ENCODE measurements around the gene KIF1B. TPM values are rescaled to one million over a fixed set of nuclear protein-coding genes. Genes with fewer than 3 reads are reported as not detected.
"Not testable (repeated sequence)": the region's sequence is repeated elsewhere in the genome, so short reads cannot be mapped to it uniquely, and the experiment has no call there.

KIF1B gene
- total RNA-seq, 4 donors from 2014 or later: 46.0 to 88.0 (median 51.2) TPM

GRCh38 chr1:10361515-10361914 is 151.1 kb downstream of the KIF1B start:
- Histone ChIP-seq H3K4me3 (no peak overlapping the region), H3K9me3 (no peaks in the 10 kb centered on the region), H3K4me1 (no peaks in the 10 kb centered on the region), H3K27me3 (no peaks in the 10 kb centered on the region), H3K27ac (no peak overlapping the region), H3K36me3 (peaks cover 61% of the 10 kb centered on the region)
- TF ChIP-seq POLR2A (IDR thresholded peaks at IDR 0.05) (no peak), POLR2AphosphoS5 (IDR thresholded peaks at IDR 0.05) (no peak), EP300 (IDR thresholded peaks at IDR 0.05) (no peak), CTCF (IDR thresholded peaks at IDR 0.05) (no peak)
- DNase-seq (ENCODE audit: low spot score in 2 of 2): no peak
- WGBS: 94% methylated on average over 10 of the region's 10 CpGs

- TF ChIP-seq POLR2A (IDR thresholded peaks at IDR 0.05): no peak
- no peak overlapping the region for H3K4me3 ChIP-seq
- H3K27ac ChIP-seq: no peak overlapping the region
- no peaks in the 10 kb centered on the region for H3K4me1 ChIP-seq
- DNase-seq (ENCODE audit: low spot score in 2 of 2): no peak
- H3K36me3 ChIP-seq: peaks cover 89% of the 10 kb centered on the region
- H3K9me3 ChIP-seq: no peaks in the 10 kb centered on the region
- WGBS: 83% methylated on average over 6 of the region's 6 CpGs
- H3K27me3 ChIP-seq: no peaks in the 10 kb centered on the region
These were observed 157.8 kb downstream of the KIF1B start for GRCh38 chr1:10368194-10368593.

GRCh38 chr1:10374442-10374860 is 164.1 kb downstream of the KIF1B start:
- H3K4me3 ChIP-seq: no peak overlapping the region
- no peak overlapping the region for H3K27ac ChIP-seq
- peaks cover 78% of the 10 kb centered on the region for H3K36me3 ChIP-seq
- H3K9me3 ChIP-seq: no peaks in the 10 kb centered on the region
- H3K4me1 ChIP-seq: no peaks in the 10 kb centered on the region
- WGBS: 94% methylated on average over 8 of the region's 8 CpGs
- H3K27me3 ChIP-seq: no peaks in the 10 kb centered on the region
- TF ChIP-seq CTCF (IDR thresholded peaks at IDR 0.05): no peak
- no peak for DNase-seq (ENCODE audit: low spot score in 2 of 2)

- not testable (repeated sequence) for H3K4me1 ChIP-seq, H3K9me3 ChIP-seq, H3K4me3 ChIP-seq, H3K27me3 ChIP-seq, H3K27ac ChIP-seq
- H3K36me3 ChIP-seq: peaks cover 52% of the 10 kb centered on the region
- 44% methylated on average over 14 of the region's 14 CpGs for WGBS
- peak in 1 of 2 donors; percentile 79 for DNase-seq (ENCODE audit: low spot score in 2 of 2)
- TF ChIP-seq CTCF (IDR thresholded peaks at IDR 0.05): peak; percentile 64 to 85
These were observed 167.1 kb downstream of the KIF1B start for GRCh38 chr1:10377365-10378029.

- H3K27ac ChIP-seq: no peak overlapping the region
- H3K27me3 ChIP-seq: no peaks in the 10 kb centered on the region
- no peaks in the 10 kb centered on the region for H3K4me1 ChIP-seq
- TF ChIP-seq POLR2AphosphoS5 (IDR thresholded peaks at IDR 0.05) (no peak), EP300 (IDR thresholded peaks at IDR 0.05) (no peak), POLR2A (IDR thresholded peaks at IDR 0.05) (no peak), CTCF (IDR thresholded peaks at IDR 0.05) (no peak)
- WGBS: 72% methylated on average over 15 of the region's 15 CpGs
- H3K9me3 ChIP-seq: no peaks in the 10 kb centered on the region
- no peak for DNase-seq (ENCODE audit: low spot score in 2 of 2)
- H3K4me3 ChIP-seq: no peak overlapping the region
- peaks cover 45% of the 10 kb centered on the region for H3K36me3 ChIP-seq
These were observed 167.9 kb downstream of the KIF1B start for GRCh38 chr1:10378081-10378841.
